ENCODE measurements around the gene ZDHHC24. TPM values are rescaled to one million over a fixed set of nuclear protein-coding genes. Genes with fewer than 3 reads are reported as not detected.
A peak's percentile ranks its signal among the peaks of the same experiment; 100 is the strongest.

Gene ZDHHC24
- total RNA-seq = 10 to 100 TPM in 2 of 4 donors, 1 to 10 TPM in 2; 7.2 to 13.0 (median 11.2) TPM

GRCh38 chr11:66545701-66546367 is at the start of gene ZDHHC24:
Gene ZDHHC24, minus strand, starts transcription at chr11:66546048. Its CDS starts 45 bp downstream, at chr11:66546003.
- DNase-seq = peak; percentile 96 to 97
- peak within 1 kb of the TSS; percentile 79 to 94 (median 91) for H3K27ac ChIP-seq

GRCh38 chr11:66595245-66595904 is 49.5 kb upstream of the ZDHHC24 start:
- Histone ChIP-seq H3K27me3 (no peaks in the 10 kb centered on the region), H3K9me3 (no peaks in the 10 kb centered on the region), H3K36me3 (peaks cover 0 to 15% of the 10 kb centered on the region in 2 donors), H3K4me3 (no peak overlapping the region), H3K27ac (no peak overlapping the region), H3K4me1 (peaks cover 12 to 21% of the 10 kb centered on the region in 2 donors)
- ATAC-seq (no peak), DNase-seq (no peak)
- intact Hi-C loops (cut with DNase I; ENCODE audit: low total_unique reads) = loop anchor here (10.0 kb wide), 1 partner anchor 239 kb away; no protein-coding TSS in a partner anchor
- in situ Hi-C loops (cut with MboI; ENCODE audit: low sequenced_read_pairs in 4 of 4) = loop anchor here in 2 of 4 donors (25.0 kb wide), 1 partner anchor 242 kb away; the partner anchor contains the start of gene RCE1 (in 2 of the 2)
- TF ChIP-seq POLR2A (IDR thresholded peaks at IDR 0.05) = no peak
- no peak for TF ChIP-seq CTCF (IDR thresholded peaks at IDR 0.05 in 4 of 5, conservative IDR thresholded peaks at IDR 0.05 in 1 of 5)

More at GRCh38 chr11:66545701-66546367, at the start of gene ZDHHC24:
- H3K27me3 ChIP-seq = no peaks in the 10 kb centered on the region
- H3K9me3 ChIP-seq = no peaks in the 10 kb centered on the region
- H3K4me3 ChIP-seq = peak within 1 kb of the TSS; percentile 70 to 99 (median 80)
- in situ Hi-C loops (cut with MboI; ENCODE audit: low sequenced_read_pairs in 4 of 4) = no loop called here
- peaks cover 25 to 50% of the 10 kb centered on the region in 2 donors for H3K4me1 ChIP-seq
- intact Hi-C loops (cut with DNase I; ENCODE audit: low total_unique reads) = loop anchor here (1.0 to 2.0 kb wide), 3 partner anchors 22 to 132 kb away; partner anchors contain the start of genes CCDC87 and CCS
- TF ChIP-seq POLR2A (IDR thresholded peaks at IDR 0.05) (peak; percentile 49 to 75), CTCF (IDR thresholded peaks at IDR 0.05 in 4 of 5, conservative IDR thresholded peaks at IDR 0.05 in 1 of 5) (no peak)
- peaks cover 0 to 4% of the 10 kb centered on the region in 2 donors for H3K36me3 ChIP-seq
- ATAC-seq = peak; percentile 86 to 92

GRCh38 chr11:66593650-66594049 is 47.8 kb upstream of the ZDHHC24 start:
- TF ChIP-seq POLR2A (IDR thresholded peaks at IDR 0.05) = no peak
- TF ChIP-seq CTCF (IDR thresholded peaks at IDR 0.05 in 4 of 5, conservative IDR thresholded peaks at IDR 0.05 in 1 of 5) = no peak
- intact Hi-C loops (cut with DNase I; ENCODE audit: low total_unique reads) (loop anchor here (1.0 to 10.0 kb wide), 5 partner anchors 23 to 241 kb away; partner anchors contain the start of genes ACTN3, DPP3, RBM14 and ZDHHC24), in situ Hi-C loops (cut with MboI; ENCODE audit: low sequenced_read_pairs in 4 of 4) (loop anchor here in 2 of 4 donors (25.0 kb wide), 1 partner anchor 244 kb away; the partner anchor contains the start of gene RCE1 (in 2 of the 2))
- Histone ChIP-seq H3K4me3 (peak overlapping the region; percentile 63 to 98 (median 82)), H3K27ac (peak overlapping the region; percentile 82 to 91 (median 88)), H3K4me1 (peaks cover 12 to 21% of the 10 kb centered on the region in 2 donors), H3K27me3 (no peaks in the 10 kb centered on the region), H3K9me3 (no peaks in the 10 kb centered on the region), H3K36me3 (no peaks in the 10 kb centered on the region)
- ATAC-seq = peak in 1 of 2 donors; percentile 1
- DNase-seq = no peak

GRCh38 chr11:66593303-66593635 is 47.4 kb upstream of the ZDHHC24 start:
- Histone ChIP-seq H3K4me1 (peaks cover 12 to 21% of the 10 kb centered on the region in 2 donors), H3K27me3 (no peaks in the 10 kb centered on the region), H3K36me3 (no peaks in the 10 kb centered on the region), H3K9me3 (no peaks in the 10 kb centered on the region), H3K27ac (peak overlapping the region; percentile 82 to 91 (median 88)), H3K4me3 (peak overlapping the region; percentile 63 to 98 (median 82))
- no peak for TF ChIP-seq CTCF (IDR thresholded peaks at IDR 0.05 in 4 of 5, conservative IDR thresholded peaks at IDR 0.05 in 1 of 5)
- TF ChIP-seq POLR2A (IDR thresholded peaks at IDR 0.05) = peak in 1 of 2 donors; percentile 23
- peak; percentile 16 to 40 for ATAC-seq
- DNase-seq = no peak
- in situ Hi-C loops (cut with MboI; ENCODE audit: low sequenced_read_pairs in 4 of 4) = loop anchor here in 2 of 4 donors (25.0 kb wide), 1 partner anchor 244 kb away; the partner anchor contains the start of gene RCE1 (in 2 of the 2)
- intact Hi-C loops (cut with DNase I; ENCODE audit: low total_unique reads) = loop anchor here (1.0 to 10.0 kb wide), 5 partner anchors 24 to 242 kb away; partner anchors contain the start of genes ACTN3, DPP3, RBM14 and ZDHHC24
